ENCODE measurements around the gene APBA1.

GRCh38 chr9:69658987-69659675 is 13.0 kb downstream of the APBA1 start:
- no peak for TF ChIP-seq CTCF (IDR thresholded peaks at IDR 0.05)
- TF ChIP-seq POLR2A (IDR thresholded peaks at IDR 0.05) = no peak
